Measurements from ENCODE around the gene ZMIZ2. TPM values are rescaled to one million over a fixed set of nuclear protein-coding genes. Genes with fewer than 3 reads are reported as not detected.
"Not testable (repeated sequence)": the region's sequence is repeated elsewhere in the genome, so short reads cannot be mapped to it uniquely, and the experiment has no call there.

The ZMIZ2 gene
- total RNA-seq, 4 donors from 2014 or later, result 13.5 to 26.3 (median 15.3) TPM

- no peak for TF ChIP-seq CTCF (IDR thresholded peaks at IDR 0.05)
- no peak for DNase-seq (ENCODE audit: low spot score)
These were observed 34.8 kb upstream of the ZMIZ2 start for GRCh38 chr7:44713680-44714335.

GRCh38 chr7:44716205-44716604 lies 32.4 kb upstream of the ZMIZ2 start:
- ATAC-seq (ENCODE audit: low FRiP score) (no peak), DNase-seq (ENCODE audit: low spot score) (no peak)
- TF ChIP-seq CTCF (IDR thresholded peaks at IDR 0.05), result no peak

More at GRCh38 chr7:44713680-44714335, 34.8 kb upstream of the ZMIZ2 start:
- no peak for ATAC-seq (ENCODE audit: low FRiP score)

- no peak for TF ChIP-seq CTCF (IDR thresholded peaks at IDR 0.05)
- DNase-seq (ENCODE audit: low spot score), result no peak
- no peak for ATAC-seq (ENCODE audit: low FRiP score)
These were observed 28.3 kb upstream of the ZMIZ2 start for GRCh38 chr7:44720301-44720700.

- DNase-seq (ENCODE audit: low spot score), result no peak
- TF ChIP-seq CTCF (IDR thresholded peaks at IDR 0.05), result no peak
- no peak for ATAC-seq (ENCODE audit: low FRiP score)
These were observed 24.4 kb upstream of the ZMIZ2 start for GRCh38 chr7:44724276-44724675.

GRCh38 chr7:44726250-44726649 lies 22.4 kb upstream of the ZMIZ2 start:
- DNase-seq (ENCODE audit: low spot score); ATAC-seq (ENCODE audit: low FRiP score): not testable (repeated sequence)

GRCh38 chr7:44727158-44727936 lies 21.3 kb upstream of the ZMIZ2 start:
- DNase-seq (ENCODE audit: low spot score) (no peak), ATAC-seq (ENCODE audit: low FRiP score) (no peak)
- TF ChIP-seq CTCF (IDR thresholded peaks at IDR 0.05), result no peak

- DNase-seq (ENCODE audit: low spot score) (no peak), ATAC-seq (ENCODE audit: low FRiP score) (no peak)
- no peak for TF ChIP-seq CTCF (IDR thresholded peaks at IDR 0.05)
These were observed 20.7 kb upstream of the ZMIZ2 start for GRCh38 chr7:44727937-44728262.

All from omental fat pad (tissue), 4 donors.